UCSD-AML1 (cell line): ENCODE data around the gene NR1I2.

ENCODE experiments used
- DNase-seq: peaks from one replicate; lab custom pipeline; 2025; ENCODE audit not compliant: unreplicated experiment; lab: John Stamatoyannopoulos, UW

NR1I2 gene

DNA sequence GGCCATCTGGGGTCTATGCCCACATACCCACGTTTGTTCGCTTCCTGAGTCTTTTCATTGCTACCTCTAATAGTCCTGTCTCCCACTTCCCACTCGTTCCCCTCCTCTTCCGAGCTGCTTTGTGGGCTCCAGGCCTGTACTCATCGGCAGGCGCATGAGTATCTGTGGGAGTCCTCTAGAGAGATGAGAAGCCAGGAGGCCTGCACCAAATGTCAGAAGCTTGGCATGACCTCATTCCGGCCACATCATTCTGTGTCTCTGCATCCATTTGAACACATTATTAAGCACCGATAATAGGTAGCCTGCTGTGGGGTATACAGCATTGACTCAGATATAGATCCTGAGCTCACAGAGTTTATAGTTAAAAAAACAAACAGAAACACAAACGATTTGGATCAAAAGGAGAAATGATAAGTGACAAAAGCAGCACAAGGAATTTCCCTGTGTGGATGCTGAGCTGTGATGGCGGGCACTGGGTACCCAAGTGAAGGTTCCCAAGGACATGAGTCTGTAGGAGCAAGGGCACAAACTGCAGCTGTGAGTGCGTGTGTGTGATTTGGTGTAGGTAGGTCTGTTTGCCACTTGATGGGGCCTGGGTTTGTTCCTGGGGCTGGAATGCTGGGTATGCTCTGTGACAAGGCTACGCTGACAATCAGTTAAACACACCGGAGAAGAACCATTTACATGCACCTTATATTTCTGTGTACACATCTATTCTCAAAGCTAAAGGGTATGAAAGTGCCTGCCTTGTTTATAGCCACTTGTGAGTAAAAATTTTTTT is 35.9 kb downstream of the NR1I2 start:
- no peak for DNase-seq

DNA sequence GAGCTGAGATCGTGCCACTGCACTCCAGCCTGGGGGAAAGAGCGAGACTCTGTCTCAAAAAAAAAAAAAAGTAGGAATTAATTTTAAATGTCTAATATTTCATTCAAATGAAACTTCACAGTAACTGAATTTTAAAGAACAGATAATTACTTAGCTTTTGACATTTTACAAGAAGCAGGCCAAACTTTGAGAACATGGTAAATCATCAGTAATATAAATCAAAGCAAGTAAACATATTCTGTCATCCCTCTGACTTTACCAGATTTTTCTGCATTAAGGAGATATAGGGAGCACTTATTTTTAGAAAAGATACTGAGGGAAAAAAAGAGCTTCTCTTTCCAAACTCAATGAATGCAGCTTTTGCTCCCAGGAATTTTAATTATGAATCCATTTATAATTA is 37.0 kb downstream of the NR1I2 start:
- no peak for DNase-seq

DNA sequence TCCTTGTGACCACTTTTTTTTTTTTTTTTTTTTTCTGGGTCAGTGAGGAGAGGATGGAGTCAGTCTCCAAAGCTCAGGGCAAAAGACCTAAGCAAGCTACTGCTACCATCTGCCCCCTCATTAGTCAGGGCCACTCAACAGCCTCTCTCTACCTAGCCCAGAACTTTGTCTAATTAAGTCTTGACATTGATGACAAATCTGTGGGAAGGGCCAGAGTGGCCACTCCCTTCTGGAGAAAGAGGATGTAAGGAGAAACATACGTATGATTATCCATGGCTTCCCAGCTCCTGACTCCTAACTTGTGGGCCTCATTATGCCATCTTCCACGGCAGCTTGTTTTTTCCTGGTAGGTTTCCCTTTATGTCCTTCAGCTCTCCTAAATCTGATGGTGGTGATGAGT is 37.9 kb downstream of the NR1I2 start:
- DNase-seq = no peak

DNA sequence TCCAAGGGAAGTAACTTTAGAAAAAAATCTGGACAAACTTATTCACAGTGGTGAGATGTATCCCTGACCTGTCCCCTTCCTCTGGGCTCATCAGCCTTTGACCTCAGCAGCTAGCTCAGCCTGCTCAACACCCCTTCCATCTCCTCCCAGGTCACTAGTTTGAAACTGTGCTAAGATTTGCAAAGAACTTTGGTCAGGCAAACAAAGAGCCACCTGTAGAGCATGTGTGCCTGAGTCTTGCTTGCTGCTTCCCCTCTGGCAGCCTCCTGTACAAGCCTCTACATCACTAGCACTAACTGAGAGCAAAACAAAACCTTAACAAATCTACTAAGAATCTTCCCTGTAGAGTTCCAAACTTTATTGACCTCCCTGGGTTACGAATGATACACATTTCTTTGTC is 43.9 kb downstream of the NR1I2 start:
- DNase-seq = no peak

DNA sequence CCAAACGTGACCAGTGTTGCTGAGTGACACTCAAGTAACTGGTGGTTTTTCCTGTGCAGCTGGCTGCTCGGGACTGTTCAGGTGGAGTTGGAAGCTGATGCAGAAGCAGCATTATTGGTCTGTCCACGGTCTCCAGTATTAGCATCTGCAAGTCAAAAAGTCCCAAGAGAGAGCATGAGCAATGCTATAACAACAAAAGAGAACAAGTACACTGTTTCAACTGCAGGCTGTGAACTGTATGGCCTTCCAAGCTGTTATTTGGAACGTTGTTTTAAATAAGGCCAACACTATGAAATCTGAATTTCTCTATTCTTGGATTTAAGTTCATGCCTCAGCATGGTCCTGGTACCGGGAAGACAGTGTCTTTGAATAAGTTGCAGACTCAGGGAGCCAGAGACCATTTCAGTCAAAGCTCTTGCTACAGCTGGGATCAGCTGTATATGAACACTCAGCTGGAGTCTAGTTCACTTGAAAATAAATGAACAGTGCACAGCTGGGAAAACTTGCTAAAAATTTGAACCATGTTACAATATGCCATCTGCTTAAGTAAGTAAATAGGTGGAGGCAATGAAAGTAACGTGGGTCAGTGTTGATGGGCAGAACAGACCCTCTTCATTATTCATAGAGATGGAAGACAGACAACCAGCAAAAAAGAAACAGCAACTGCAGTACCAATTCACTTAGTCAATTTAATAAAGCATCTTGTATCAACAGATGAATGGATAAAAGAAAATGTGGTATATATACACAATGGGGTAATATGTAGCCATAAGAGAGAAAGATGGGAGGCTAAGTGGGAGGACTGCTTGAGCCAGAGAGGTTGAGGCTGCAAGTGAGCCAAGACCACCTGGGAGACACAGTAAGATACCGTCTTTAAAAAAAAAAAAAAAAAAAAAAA is 45.1 kb downstream of the NR1I2 start:
- no peak for DNase-seq

DNA sequence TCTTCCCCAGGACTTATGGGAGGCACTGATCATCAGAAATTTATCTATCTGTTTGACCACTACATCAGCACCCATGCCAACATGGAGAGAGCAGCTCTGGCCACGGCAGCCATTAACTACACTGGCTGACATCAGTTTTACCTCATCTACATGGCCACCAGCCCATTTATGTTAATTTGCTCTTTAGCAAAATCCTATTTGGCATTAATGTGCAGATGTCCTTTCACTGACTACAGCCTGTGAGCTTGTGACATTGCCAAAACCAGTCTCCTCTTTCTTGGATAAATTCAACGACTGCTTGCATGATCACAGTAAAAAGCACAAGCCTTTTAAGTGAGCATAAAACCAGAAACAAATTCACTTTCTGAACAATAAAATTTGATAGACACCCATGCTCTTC is 47.5 kb downstream of the NR1I2 start:
- no peak for DNase-seq

DNA sequence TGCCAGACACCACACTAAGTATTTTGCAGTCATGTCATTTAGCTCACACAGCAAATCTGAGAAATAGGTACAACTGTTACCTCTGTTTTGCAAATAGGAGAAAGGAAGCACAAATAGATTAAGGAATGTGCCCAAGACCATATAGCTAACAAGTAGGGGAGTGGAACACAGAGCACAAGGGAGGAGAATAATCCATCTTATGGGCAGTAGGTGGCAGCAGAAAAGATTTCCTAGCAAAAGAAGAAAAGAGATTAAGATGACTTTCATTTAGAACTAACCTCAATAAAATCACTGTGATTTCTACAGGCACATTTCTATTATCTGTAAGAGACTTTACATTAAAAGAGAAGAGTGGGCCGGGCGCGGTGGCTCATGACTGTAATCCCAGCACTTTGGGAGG is 49.1 kb downstream of the NR1I2 start:
- no peak for DNase-seq

DNA sequence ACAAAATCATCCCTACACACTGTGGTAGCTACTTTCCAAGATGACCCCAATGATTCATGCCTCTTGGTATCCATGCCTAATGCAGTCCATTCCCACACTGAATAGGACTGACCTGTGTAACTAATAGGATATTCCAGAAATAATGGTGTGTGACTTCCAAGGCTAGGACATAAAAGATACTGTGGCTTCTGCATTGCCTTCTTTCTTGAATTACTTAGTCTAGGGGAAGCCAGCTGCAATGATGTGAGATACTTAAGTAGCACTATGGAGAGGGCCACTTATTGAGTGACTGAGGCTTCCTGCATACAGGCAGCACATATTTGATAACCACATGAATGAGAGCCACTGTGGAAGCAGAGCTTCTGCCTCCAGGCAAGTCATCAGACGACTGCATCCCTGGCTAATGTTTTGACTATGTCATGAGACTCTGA is 50.1 kb downstream of the NR1I2 start:
- DNase-seq = no peak

DNA sequence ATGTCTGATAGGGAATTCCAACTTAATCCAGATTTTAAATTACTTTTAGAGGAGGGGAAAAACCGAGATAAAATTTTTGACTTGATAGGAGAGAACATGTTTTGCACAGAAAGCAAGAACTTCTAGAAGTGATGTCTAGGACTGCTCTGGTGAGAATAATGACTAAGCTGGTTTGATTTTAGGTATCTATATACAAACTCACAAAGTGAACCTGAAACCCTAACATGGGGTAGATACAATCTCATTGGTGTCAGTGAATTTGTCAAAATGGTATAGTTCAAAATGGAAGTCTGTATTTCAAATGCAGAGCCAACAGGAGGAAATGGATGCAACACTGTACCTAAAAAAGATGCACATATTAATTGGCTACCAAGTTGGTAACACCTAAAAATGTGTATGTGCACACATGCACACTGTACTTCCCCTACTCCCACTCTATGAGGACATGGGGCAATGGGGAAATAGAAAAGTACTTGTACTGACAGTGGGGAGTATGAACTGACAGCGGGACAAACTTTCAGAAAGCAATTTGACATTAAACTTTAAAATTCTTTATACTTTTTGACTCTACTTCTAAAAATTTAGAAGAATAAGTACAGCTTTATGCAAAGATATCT is 53.0 kb downstream of the NR1I2 start:
- no peak for DNase-seq

DNA sequence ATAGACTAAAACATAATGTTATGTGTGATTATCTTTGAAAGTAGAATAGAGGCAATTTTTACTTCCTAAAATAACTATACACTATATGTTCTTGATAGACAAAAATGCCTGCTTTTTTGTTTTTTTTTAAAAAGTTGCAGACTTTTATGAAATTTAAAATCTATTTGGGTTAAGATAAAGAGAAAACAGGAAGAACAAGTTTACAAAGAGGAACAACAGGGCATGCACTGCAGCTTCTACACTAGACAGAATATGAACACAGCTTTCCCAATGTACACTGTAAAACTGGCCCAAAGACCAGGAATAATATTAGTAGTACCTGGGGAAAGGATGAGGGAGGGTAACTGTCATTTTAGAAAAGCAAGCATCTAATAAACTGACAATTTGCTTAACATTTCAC is 53.7 kb downstream of the NR1I2 start:
- DNase-seq = no peak

DNA sequence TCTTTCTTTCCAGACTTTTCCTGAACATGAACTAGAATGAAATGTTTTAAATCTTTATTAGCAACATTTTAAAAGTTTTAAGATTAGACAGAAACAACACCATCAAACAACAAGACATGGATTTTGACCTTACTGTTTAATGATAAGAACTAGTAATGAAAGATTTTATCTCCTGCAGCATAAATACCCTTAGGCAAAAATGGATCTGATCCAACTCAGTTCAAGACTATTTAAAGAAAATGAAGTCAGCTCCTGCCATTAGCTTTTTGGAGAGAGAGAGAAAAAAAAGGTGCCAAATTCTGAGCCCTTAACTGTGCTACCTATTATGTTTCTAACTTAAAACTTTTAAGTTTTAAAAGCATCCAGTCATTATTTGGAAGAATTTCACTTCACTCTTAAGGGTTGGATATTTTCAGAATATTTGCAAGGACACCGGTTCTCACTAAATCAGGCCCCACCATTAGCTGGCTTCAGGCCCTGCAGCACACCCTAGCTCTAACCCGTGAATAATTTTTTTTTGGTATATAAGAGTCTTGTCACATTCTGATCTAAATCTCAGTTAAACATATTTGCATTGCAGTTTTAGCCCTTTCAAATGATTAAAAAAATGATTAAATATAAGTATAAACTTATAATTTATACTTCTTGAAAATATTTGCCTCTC is 60.0 kb downstream of the NR1I2 start:
- no peak for DNase-seq

DNA sequence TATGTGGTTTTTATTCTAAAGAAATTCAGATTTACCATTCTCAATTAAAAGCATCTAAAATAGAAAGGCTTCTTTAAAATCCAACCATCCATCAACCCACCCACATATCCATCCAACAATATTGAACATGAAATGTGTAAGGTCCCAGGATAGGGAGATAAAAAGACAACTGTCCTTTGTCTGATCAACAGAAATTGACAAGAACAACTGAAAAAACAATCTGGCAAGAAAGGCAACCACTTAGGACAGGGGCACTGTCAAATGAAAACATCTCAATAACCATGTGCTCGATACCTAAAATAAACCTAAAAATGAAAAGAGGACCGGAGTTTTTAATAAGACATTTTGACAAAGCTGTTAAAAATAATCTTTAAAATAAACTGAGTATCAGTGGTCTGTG is 67.2 kb downstream of the NR1I2 start:
- DNase-seq = no peak

DNA sequence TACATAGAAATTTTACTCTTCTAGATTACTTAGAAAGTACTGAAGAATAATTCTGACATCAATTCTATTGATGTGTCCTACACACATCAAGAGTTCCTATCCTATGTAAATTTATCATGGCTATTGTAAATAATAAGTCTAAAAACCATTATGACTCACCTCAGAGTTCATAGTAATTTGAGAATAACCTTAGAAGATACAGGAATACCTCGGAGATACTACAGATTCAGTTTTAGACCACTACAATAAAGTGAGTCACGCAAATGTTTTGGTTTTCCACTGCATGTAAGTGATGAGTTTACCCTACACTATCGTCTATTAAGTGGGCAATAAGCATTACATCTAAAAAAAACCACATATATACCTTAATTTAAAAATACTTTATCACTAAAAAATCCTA is 74.8 kb downstream of the NR1I2 start:
- no peak for DNase-seq

DNA sequence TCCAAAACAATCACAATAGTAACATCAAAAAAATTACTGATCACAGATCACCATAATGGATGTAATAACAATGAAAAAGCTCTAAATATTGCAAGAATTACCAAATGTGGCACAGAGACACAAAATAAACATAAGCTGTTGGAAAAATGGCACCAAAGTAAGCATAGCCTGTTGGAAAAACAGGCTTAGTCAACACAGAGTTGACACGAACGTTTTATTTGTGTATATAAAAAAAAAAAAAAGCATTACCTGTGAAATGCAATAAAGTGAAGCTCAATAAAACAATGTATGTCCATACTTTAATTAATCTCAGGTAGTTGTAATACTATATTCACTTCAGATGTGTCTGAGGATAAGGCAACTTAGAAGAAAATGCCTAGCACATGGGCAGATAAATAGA is 77.1 kb downstream of the NR1I2 start:
- DNase-seq = no peak

DNA sequence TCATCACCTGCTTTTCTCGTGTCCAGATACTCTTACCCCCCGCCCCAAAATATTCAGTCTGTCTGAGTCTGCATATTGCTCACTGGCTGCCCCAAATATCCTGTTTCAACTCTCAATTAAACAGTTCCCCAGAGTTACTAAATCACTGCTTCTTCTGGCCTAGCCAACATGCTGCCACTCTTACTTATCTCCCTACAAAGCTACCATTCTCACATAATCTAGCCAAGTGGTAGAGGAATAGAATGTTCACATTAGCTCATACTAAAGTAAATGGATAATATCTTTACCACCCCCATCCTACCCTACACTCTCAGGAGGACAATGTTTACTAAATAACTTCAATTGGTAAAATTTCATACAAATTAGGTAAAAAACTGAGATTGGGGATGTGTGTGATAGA is 77.8 kb downstream of the NR1I2 start:
- no peak for DNase-seq

DNA sequence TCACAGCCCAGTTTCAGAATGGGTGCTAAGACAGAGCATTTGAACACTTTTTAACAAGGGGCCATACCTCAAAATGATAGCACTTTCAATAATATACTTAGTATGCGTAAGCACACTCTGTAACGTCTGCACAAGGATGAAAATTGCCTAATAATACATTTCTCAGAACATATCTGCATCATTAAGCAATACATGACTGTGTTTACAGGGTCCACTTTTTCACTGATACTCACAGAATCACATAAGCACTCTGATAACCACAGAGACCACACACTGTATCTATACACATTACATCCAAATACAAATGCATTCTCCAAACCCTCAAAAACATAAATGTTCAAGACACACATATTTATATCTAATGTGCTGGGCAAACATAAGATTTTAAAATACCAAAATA is 79.8 kb downstream of the NR1I2 start:
- DNase-seq = no peak

DNA sequence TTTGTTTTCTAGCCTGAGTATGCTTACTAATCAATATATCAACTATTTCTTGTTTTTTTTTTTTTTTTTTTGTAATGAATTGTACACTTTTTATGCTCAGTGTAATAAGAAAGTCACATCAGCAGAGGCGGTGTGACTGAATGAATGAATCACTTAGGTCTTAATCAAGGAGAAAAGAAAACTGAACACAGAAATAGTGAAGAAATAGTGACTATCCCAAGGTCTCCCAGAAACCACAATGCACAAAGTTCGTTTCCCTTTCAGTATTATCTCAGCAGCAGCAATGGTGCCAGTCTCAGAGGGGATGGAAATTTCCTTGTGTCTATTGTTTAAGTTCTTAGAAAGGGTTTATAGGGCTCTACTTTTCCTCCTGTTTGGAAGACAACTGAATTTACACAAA is 80.7 kb downstream of the NR1I2 start:
- no peak for DNase-seq

DNA sequence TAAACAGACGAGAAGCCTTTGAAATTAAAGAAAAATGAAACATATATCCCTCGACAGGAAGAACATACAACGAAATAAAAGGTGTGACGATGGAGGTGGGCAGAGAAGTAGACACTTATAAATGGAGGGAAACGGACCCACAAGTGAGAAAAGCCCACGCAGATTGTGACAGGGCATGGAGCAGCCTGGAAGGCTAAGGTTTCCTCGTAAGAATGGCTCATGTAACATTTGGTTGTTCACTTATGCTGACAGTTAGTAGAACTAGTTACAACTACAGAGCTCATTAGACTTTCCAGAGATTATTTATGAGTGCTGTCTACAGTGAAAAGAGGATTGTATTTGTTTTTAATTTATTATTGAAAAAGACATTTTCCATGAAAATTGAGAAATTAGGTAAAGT is 82.6 kb downstream of the NR1I2 start:
- DNase-seq = no peak
